DMS 273 treated with DMSO at 0.1 percent for 48 hours (cell line): ENCODE results near the gene ZNF615.
"Not testable (repeated sequence)": the region's sequence is repeated elsewhere in the genome, so short reads cannot be mapped to it uniquely, and the experiment has no call there.

Source experiments
- DNase-seq: peaks from one replicate; lab custom pipeline; 2025; lab: John Stamatoyannopoulos, UW

The ZNF615 gene

GRCh38 chr19:51980116-51980736 lies 27.8 kb downstream of the ZNF615 start:
- no peak for DNase-seq

- DNase-seq: no peak
Measured at GRCh38 chr19:51978882-51979281, 29.1 kb downstream of the ZNF615 start.

- DNase-seq: no peak
Measured at GRCh38 chr19:51977346-51977745, 30.7 kb downstream of the ZNF615 start.

GRCh38 chr19:51976852-51977251 lies 31.2 kb downstream of the ZNF615 start:
- no peak for DNase-seq

- DNase-seq: not testable (repeated sequence)
Measured at GRCh38 chr19:51975787-51976186, 32.2 kb downstream of the ZNF615 start.

GRCh38 chr19:51971624-51972023 lies 36.4 kb downstream of the ZNF615 start:
- no peak for DNase-seq

- no peak for DNase-seq
Measured at GRCh38 chr19:51970718-51971117, 37.3 kb downstream of the ZNF615 start.

GRCh38 chr19:51965583-51965982 lies 42.4 kb downstream of the ZNF615 start:
- DNase-seq: no peak

- not testable (repeated sequence) for DNase-seq
Measured at GRCh38 chr19:51960621-51961233, 47.3 kb downstream of the ZNF615 start.

GRCh38 chr19:51959791-51960190 lies 48.2 kb downstream of the ZNF615 start:
- no peak for DNase-seq

GRCh38 chr19:51957846-51958245 lies 50.2 kb downstream of the ZNF615 start:
- not testable (repeated sequence) for DNase-seq

GRCh38 chr19:51948975-51949374 lies 59.0 kb downstream of the ZNF615 start:
- no peak for DNase-seq

- no peak for DNase-seq
Measured at GRCh38 chr19:51946602-51947001, 61.4 kb downstream of the ZNF615 start.

- DNase-seq: no peak
Measured at GRCh38 chr19:51944798-51945552, 63.0 kb downstream of the ZNF615 start.
